GM12872 (cell line): ENCODE data around the gene RBM47.

ENCODE experiments used
- CTCF ChIP-seq: IDR thresholded peaks from 3 replicates; pipeline ENCODE4 v1.5.1; 2011; ENCODE audit warnings: low read depth, mild to moderate bottlenecking, low read length, moderate library complexity; ENCODE audit not compliant: insufficient read depth

The RBM47 gene

GRCh38 chr4:40388239-40388638 is 241.4 kb downstream of the RBM47 start:
- TF ChIP-seq CTCF, result no peak

GRCh38 chr4:40380647-40381046 is 249.0 kb downstream of the RBM47 start:
- no peak for TF ChIP-seq CTCF

- no peak for TF ChIP-seq CTCF
Observed at GRCh38 chr4:40379248-40379647, 250.4 kb downstream of the RBM47 start.

DNA sequence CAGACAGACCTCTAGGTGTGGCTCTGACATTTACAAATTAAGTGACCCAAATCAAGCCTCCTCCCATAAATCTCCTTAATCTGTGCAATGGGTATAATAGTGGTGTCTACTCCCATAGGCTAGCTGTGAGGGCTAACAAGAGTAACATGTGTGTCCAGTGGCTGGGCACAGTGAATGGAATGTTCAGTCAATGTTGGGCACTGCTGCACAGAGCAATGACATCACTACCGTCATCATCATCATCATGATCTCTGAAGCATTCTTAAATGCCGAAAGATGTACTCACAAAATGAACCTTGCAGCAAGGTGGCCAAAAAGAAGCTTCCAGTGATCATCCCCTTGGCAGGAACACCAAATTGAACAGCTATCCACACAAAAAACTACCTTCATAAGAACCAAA is 251.0 kb downstream of the RBM47 start:
- TF ChIP-seq CTCF, result no peak

DNA sequence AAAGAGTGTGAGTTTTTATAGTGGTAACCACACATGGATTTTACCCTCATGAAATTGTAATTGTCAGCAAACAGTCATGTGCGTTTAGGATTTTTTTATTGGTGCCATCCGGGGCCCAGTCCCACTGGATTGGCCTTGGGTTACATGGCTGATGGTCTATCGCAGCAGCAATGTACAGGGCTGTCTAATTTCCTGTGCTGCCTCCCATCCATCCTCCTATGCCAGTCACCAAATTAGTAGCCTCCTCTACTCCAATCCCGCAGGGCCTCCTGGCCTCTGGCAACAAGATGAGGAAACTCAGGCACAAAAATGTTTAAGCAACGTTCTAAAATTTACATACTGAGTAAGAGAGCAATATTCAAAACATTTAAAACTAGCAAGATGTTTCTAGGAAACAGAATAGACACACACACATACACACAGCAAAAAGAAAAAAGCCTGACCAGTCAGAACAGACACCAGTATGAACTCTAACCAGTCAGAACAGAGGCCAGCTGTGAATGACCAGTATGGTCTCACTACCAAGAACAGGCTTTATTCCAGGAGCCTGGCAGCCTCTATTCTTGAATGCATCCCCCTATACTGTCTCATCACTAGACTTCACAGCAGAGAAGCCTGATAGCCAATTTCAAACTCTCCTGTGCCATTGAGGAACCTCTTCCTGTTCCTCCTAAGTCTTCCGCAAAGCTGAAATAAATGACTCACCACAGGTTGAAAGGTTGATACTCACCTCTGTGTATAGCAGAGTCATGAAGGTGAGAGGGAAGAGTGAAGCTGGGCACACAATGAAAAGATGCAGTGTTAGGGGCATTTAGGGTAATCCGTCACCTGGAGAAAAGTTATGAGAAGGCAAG is 251.9 kb downstream of the RBM47 start:
- no peak for TF ChIP-seq CTCF

DNA sequence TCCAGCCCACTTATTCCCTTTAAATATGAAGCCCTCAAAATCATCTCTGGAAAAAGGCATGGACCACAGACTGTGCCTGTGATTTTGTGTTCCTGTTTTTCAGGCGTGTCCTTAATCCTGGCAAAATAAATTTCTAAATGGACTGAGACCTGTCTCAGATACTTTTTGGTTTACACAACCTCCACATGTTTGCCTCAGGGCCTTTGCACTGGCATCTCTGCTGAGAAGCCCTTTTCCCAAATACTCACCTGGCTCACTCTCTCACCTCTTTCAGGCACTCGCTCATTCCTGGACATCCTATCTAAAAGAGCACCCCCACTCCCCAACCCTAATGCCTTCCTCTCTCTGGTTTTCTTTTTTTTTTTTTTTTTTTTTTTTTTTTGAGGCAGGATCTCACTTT is 254.0 kb downstream of the RBM47 start:
- TF ChIP-seq CTCF, result no peak

DNA sequence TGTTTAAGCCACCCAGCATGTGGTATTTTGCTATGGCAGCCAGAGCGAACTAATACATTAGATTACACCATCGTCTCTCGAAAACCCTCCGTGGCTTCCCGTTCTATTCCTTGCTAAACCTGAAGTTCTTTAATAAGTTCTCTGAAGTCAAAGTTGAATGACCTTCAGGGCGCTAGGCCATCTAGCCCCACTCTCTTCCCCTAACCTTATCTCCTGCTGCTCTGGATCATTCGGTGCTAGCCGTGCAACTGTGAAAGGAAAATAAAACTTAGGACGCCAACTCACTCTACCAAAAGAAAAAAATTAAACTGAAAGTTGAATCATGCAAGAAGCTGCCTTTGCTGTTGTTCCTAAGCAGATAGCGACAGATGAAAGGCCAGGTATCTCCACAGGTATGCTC is 254.6 kb downstream of the RBM47 start:
- TF ChIP-seq CTCF, result no peak

- no peak for TF ChIP-seq CTCF
Observed at GRCh38 chr4:40373636-40374035, 256.0 kb downstream of the RBM47 start.
